NCI-H2029 treated with DMSO at 0.1 percent for 48 hours (cell line): ENCODE results near the gene KIFBP.

Source experiments
- DNase-seq: peaks from one replicate; lab custom pipeline; 2025; lab: John Stamatoyannopoulos, UW

The KIFBP gene

DNA sequence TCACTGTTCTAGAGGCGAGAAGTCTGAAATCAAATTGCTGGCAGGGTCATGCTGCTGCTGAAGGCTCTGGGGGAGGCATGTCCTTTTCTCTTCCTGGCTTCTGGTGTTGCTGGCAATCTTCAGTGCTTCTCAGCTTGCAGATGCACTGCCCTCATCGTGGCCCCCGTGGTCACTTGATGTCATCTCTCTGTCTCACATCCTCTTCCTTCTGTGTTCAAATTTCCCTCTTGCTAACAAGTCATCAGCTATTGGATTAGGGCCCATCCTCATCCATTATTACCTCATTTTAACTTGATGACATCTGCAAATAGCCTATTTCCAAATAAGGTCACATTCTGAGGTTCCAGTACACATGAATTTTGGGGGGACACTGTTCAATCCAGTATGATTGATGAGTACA is 62.7 kb downstream of the KIFBP start:
- DNase-seq: no peak

DNA sequence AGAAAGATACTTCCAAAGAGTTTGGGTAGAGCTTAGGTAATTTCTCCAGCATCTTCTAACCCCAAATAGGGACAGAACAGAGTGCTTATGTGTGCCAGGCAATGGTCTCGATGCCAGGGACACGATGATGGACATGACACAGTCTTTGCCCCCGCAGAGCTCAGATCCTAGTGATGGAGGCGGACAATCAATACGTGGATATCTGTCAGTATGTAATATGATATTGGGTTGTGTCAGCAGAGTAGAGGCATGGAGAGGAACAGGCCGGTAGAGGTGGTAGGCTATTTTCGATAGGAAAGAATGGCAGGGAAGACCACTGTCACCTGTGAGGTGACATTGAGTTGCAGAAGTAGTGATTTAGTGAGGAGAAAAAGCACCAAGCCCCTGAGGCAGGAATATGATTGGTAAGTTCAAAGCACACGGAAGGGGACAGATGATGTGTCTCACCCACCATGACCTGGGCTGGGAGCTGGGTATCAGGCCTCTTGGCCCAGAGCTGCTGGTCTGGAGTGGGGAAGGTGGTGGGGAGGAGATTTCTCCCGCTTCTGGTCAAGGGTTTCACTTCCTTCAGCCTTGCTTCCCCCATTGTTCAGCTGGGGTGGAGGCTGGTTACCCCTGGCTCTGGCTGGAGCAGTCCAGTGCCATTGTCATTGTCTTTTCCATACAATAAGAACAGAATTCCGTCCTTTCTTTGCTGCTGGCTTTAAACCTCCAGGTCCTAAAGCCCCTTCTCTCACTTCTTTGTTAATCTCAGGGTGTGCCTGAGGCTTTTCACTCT is 63.3 kb downstream of the KIFBP start:
- no peak for DNase-seq

DNA sequence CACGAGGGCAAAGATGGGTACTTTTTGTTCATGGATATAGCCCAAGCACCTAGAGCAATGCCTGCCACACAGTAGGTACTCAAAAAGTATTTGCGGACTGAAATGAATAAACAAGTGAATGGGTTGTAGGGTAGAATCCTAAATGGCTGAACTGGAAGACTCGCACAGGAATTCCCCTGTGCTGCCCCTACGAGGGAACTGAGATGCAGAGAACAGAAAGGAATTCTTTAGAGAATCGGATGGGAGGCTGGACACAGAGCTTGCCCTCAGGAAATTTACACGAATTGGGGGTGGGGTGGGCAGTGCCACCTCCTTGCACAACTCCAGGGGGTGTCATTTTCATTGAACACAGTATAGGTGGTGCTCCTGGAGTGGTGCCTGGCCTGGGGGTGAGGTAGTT is 64.1 kb downstream of the KIFBP start:
- DNase-seq: no peak

DNA sequence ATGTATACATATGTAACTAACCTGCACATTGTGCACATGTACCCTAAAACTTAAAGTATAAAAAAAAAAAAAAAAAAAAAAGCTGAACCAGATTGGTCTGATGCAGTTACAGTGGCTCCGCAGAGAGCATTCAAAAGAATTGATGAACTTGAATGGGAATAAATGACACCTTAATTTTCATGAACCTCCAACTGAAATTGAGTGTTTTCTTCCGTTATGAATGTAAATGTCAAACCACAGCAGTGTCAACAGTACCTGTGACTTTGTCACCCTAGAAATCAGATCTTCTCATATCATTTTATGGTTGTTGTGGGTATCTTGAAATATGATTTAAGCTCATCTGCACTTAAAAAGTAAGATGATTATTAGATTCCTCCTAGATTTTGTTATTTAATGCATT is 66.6 kb downstream of the KIFBP start:
- DNase-seq: no peak

DNA sequence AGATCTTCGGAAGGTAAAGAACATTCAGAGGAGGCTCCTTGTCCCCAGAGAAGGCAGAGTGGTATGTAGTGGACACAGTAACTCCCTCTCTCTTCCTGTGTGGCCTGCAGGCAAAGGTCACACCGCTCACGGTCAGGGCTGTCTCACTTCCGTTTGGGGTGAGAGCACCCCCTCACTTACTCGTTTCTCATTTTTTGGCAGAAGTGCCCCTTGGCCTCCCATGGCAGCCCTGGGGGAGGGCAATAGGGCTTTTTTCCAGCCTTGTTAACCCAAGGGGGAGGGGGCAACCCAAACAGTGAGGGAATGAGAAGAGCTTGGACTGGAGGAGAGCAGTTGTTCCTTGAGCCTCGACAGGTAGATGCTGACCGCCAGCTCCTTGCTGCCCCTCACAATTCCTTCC is 67.5 kb downstream of the KIFBP start:
- no peak for DNase-seq

DNA sequence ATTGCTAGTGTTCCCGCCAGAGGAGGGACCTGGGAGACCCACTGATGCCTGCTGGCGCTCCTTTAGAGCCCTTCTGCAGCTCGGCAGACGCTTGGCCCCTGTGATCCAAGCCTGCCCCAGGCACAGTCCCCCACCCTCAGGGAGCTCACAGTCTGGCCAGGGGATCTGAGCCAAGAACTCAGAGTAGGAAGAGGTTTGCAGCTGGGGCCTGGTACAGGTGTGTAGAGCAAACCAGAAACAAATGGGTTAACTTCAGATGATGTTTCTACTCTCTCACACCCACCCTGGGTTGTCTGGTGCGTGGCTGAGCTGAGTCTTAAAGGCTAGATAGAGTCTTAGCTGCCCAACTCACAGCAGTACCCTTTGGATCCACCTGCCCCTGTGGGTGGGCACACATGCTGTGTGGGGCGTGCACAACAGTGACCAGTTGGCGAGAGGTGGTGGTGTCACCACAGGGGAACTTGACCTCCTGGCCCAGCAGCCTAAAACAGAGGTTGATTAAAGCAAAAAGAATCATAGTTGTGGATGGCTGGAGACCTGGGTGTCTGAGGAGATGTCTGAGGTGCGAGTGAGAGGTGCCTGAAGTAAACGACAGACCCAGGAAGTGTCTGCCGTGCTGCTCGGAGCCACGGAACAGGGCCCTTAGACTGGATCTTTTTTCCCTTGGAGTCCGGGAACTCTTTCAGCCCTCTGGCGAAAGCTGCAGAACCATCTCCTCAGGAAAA is 68.1 kb downstream of the KIFBP start:
- no peak for DNase-seq

DNA sequence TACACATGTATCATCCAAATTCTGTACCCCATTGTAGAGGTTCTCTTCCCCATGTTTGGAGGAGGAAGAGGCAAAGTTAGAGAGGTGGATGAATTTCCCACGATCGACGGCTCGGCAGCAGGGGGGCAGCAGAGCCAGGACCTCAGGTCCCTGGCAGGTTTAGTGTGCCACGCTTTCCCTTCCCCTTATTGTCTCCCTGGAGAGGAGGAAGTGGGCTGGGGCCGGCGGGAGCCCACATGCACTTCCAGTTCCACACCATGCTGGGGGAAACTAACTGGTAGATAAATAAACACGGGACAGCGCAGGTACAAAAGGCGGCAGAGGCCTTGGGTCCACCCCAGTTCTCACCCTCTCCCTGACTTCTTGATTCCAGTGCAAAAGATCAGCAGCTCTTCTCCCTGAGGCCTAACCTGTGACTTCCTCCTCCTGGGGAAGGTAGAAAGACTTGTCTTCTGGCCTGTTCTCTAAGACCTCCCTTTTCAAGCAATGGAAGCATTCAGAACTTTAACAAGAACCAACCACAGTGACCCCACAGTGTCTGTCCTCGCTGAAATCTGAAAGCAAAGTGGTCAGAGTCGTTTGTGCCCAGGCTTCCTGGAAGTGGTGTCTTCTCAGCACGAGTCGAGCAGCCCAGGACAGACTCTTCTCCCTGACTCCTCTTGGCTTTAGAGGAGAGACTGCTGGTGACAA is 68.8 kb downstream of the KIFBP start:
- DNase-seq: no peak

DNA sequence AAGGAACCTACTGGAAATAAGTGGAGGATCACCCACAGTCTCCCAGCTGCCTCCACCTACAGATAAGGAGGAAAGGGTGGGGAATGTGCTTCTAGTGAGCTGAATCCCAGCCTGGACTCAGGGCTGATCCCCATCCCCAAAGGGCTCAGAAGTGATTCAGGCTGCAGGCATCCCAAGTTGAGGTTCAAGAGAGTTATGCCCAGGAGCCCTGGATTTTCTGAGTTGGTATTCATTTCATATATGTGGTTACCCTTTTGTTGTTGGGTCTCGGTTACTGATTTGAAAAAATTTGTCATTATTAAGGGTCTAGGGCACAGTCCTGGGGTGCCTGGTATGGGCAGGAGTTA is 69.3 kb downstream of the KIFBP start:
- no peak for DNase-seq

DNA sequence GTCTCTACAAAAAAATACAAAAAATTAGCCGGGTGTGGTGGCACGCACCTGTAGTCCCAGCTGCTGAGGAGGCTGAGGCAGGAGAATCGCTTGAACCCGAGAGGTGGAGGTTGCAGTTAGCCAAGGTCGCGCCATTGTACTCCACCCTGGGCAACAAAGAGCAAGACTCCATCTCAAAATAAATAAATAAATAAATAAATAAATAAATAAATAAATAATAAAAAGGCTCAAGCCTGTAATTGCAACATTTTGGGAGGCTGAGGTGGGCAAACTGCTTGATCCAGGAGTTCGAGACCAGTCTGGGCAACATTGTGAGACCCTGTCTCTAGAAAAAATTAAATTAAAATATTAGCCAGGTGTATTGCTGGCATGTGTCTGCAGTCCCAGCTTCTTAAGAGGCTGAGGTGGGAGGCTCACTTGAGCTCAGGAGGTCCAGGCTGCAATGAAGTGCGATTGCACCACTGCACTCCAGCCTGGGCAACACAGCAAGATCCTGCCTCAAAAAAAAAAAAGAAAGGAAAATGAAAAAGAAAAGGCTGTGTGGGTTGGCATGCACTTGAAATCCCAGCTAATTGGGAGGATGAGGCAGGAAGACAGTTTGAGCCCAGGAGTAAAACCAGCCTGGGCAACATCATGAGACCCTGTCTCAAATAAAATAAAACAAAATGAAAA is 71.7 kb downstream of the KIFBP start:
- DNase-seq: no peak

DNA sequence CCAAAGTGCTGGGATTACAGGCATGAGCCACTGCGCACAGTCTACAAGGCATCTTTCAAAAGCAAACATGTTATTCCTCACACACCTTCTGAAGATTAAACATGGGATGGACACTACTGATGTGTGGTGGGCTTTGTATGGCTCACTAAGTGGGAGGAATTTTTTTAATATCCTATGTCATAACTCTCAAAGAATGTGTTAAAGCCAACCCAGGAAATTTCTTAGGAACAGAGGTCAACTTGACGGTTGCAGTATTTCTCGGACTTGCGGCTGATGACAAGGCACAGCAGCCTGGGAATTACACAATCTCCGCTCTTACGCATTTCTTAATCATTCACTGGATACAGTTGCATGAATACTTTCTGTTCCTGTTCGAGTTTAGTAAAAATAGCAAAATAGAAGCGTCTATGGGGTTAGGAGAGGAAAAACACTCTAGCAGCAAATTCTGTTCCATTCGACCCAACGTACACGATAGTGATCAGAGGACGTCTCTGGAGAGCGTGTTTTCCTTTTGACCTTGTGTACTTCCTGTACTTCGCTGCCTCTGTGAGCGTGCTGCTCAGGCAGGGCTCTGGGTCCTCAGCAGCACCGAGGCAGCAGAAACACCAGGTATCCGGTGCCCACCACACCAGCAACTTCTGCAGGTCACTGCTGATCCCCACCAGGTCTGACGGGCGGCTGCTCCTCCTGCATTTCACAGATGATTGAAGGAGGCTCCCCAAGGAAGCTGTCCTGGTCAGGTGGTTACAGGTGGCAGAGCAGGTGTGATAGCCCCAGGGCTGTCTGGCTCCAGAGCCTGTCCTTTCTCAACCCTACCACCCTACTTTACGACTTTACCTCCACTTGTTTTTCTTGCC is 72.9 kb downstream of the KIFBP start:
- no peak for DNase-seq

DNA sequence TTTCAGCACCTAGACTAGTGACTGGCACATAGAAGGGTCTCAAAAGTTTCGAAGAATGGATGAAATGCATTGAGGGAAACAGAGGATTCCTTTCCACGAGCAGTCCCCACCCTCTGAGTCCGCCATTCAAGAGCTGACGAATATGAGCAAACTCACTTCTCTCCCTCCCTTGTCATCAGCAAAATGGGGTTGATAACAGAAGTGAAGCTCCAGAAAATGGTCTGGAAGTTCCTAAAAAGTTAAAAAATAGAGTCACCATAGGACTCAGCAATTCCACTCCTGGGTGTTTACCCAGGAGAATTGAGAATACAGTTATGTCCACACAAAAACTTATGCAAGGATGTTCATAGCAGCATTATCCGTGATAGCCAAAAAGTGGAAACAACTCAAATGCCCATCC is 74.3 kb downstream of the KIFBP start:
- no peak for DNase-seq

DNA sequence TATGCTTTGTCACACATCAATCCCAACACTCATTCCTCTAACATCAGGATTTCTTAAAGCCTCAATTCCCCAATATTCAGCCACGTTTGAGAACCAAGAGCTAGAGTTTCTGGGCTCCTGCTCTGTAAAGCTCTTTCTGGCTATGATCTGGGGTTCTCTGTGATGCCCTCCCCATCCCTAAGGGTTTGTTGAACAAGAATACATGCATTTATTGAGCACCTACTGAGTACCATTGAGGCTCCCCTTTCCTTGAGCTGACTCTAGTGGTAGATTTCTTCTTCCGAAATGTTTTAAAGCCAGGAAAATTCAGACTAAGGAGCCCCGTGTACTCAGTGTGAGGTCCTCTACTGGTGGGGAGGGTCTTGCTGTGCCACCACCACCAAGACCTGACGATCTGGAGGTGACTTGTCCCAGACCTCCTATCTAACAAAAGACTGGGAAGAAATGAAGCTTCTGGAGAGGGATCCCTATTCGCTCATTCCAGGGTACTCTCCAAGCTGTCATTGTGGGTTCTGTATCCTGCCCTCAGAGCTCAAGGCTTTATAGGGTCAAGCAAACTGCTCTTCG is 76.2 kb downstream of the KIFBP start:
- no peak for DNase-seq

DNA sequence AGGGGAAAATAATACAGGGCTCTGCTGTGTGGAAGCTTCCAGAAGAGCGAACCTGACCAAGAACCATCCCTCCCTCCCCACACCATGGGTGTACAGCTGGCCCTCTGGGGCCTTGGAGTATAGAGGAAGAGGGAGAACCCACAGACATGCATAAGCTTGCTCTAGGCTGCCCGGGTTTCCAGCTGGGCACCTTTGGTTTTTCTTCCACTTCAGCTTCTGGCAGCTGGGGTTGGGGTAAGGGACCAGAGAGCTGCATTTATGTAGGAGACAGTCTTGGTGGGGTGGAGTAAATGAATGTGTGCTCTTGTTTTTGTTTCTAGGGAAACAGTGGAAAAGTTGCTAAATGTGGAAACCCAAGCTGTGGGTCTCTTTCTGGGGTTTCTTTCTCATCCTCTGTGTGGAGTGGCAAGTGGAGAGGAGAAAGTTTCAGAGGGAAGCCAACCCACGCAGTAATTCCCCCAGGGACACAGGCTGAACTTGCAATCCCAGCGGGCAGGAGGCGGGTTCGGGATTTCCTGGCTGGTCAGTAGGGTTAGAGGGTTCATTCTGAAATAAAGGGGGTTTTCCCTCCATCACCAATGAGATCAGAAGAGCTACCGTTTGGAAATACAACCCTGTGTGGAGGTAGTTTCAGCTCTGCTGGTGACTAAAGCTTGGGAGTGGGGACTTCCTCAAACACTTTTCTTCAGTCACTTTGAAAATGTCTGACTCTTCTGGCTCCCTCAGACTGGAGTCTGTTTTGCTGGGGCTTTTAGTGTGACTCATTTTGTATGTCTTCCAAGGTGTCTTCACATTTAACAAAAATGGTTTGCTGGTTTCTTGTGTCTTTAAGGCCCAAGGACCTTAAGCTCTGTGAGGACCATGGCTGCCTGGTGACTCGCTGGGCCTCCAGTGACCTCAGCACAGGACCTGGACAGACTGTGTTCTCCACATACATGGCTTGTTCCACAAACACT is 77.1 kb downstream of the KIFBP start:
- DNase-seq: no peak
